GM12864 (cell line): ENCODE measurements around the gene DNM2.
"Not testable (repeated sequence)": the region's sequence is repeated elsewhere in the genome, so short reads cannot be mapped to it uniquely, and the experiment has no call there.

Source experiments
- DNase-seq: peaks from one replicate; pipeline ENCODE4 v3.0.0-alpha.2; 2011; ENCODE audit warnings: low read depth
- H3K4me3 ChIP-seq: 2 replicates; pipeline ENCODE4 v1.5.1; 2011; ENCODE audit warnings: mild to moderate bottlenecking, low read depth, low read length, control low read depth
- CTCF ChIP-seq: IDR thresholded peaks from 2 replicates; pipeline ENCODE4 v1.5.1; 2011; ENCODE audit warnings: low read depth, mild to moderate bottlenecking, moderate library complexity, low read length, control low read depth, inconsistent platforms; ENCODE audit errors: missing control alignments

DNM2 gene

GRCh38 chr19:10836479-10837330 is 118.8 kb downstream of the DNM2 start:
- DNase-seq, result peak; percentile 87

GRCh38 chr19:10837649-10838048 is 119.8 kb downstream of the DNM2 start:
- DNase-seq, H3K4me3 ChIP-seq: not testable (repeated sequence)

More at GRCh38 chr19:10836479-10837330, 118.8 kb downstream of the DNM2 start:
- TF ChIP-seq CTCF, result no peak
- H3K4me3 ChIP-seq, result peak overlapping the region; percentile 67

- DNase-seq, result no peak
- no peak for TF ChIP-seq CTCF
- H3K4me3 ChIP-seq, result no peak overlapping the region
Observed at GRCh38 chr19:10838377-10838776, 120.5 kb downstream of the DNM2 start.

- no peak overlapping the region for H3K4me3 ChIP-seq
Observed at GRCh38 chr19:10839114-10840050, 121.5 kb downstream of the DNM2 start.

GRCh38 chr19:10842788-10843187 is 124.9 kb downstream of the DNM2 start:
- H3K4me3 ChIP-seq, result no peak overlapping the region
- no peak for DNase-seq
- TF ChIP-seq CTCF, result no peak

More at GRCh38 chr19:10839114-10840050, 121.5 kb downstream of the DNM2 start:
- no peak for TF ChIP-seq CTCF
- no peak for DNase-seq

- no peak for TF ChIP-seq CTCF
- no peak for DNase-seq
- H3K4me3 ChIP-seq, result no peak overlapping the region
Observed at GRCh38 chr19:10846500-10847202, 128.8 kb downstream of the DNM2 start.
